Mesenchymal stem cell (in vitro differentiated cells and primary cell): ENCODE results near the gene WNT2.

Source experiments
- DNase-seq: peaks from one replicate; pipeline ENCODE4 v3.0.0-alpha.2; 2013
- H2AFZ ChIP-seq: one replicate; pipeline ENCODE4 v1.6.1; 2013; ENCODE audit warnings: low read depth, mild to moderate bottlenecking, control low read depth, inconsistent platforms, low read length, moderate library complexity
- H2AK5ac ChIP-seq: 2 replicates; pipeline ENCODE4 v1.6.1; 2013; ENCODE audit warnings: low read length, moderate library complexity, mild to moderate bottlenecking, inconsistent platforms; ENCODE audit not compliant: severe bottlenecking
- H2BK120ac ChIP-seq: one replicate; pipeline ENCODE4 v1.6.1; 2013; ENCODE audit warnings: low read depth, mild to moderate bottlenecking, inconsistent platforms, low read length, moderate library complexity
- H2BK12ac ChIP-seq, 2 experiments: one replicate each; pipeline ENCODE4 v1.6.1; 2013; ENCODE audit warnings: inconsistent platforms in 2 of 2, low read length in 2 of 2, mild to moderate bottlenecking in 2 of 2, moderate library complexity in 2 of 2, control low read depth in 1 of 2
- H2BK15ac ChIP-seq: one replicate; pipeline ENCODE4 v1.6.1; 2013; ENCODE audit warnings: mild to moderate bottlenecking, low read depth, inconsistent platforms; ENCODE audit not compliant: poor library complexity, severe bottlenecking
- H2BK5ac ChIP-seq: 2 replicates; pipeline ENCODE4 v1.6.1; 2013; ENCODE audit warnings: low read depth, mild to moderate bottlenecking, low read length, control low read depth, inconsistent platforms; ENCODE audit not compliant: poor library complexity, severe bottlenecking
- H3K14ac ChIP-seq, 2 experiments: one replicate each; pipeline ENCODE4 v1.6.1; 2013; ENCODE audit warnings: inconsistent platforms in 2 of 2, low read length in 2 of 2, control low read depth in 1 of 2, mild to moderate bottlenecking in 1 of 2, moderate library complexity in 1 of 2
- H3K18ac ChIP-seq, 2 experiments: one replicate each; pipeline ENCODE4 v1.6.1; 2013; ENCODE audit warnings: inconsistent platforms in 2 of 2, low read length in 2 of 2, control low read depth in 1 of 2, low read depth in 1 of 2, mild to moderate bottlenecking in 1 of 2
- H3K23ac ChIP-seq, 2 experiments: one replicate each; pipeline ENCODE4 v1.6.1; 2013; ENCODE audit warnings: inconsistent platforms in 2 of 2, low read length in 2 of 2, mild to moderate bottlenecking in 2 of 2, moderate library complexity in 2 of 2, control low read depth in 1 of 2
- H3K27ac ChIP-seq: 2 replicates; pipeline ENCODE4 v1.5.1; 2013; ENCODE audit warnings: mild to moderate bottlenecking, moderate library complexity, low read length, control low read depth, inconsistent platforms; ENCODE audit not compliant: poor library complexity, severe bottlenecking
- H3K27me3 ChIP-seq, 2 experiments: 2 replicates each; pipeline versions ENCODE4 v1.6.1 to v1.7.0; 2013; ENCODE audit warnings: low read length in 2 of 2, mild to moderate bottlenecking in 2 of 2, moderate library complexity in 2 of 2, control low read depth in 1 of 2, inconsistent platforms in 1 of 2; ENCODE audit not compliant: control insufficient read depth in 1 of 2, insufficient read depth in 1 of 2
- H3K36me3 ChIP-seq, 2 experiments: 2 replicates each; pipeline versions ENCODE4 v1.6.1 to v1.7.0; 2013; ENCODE audit warnings: low read length in 2 of 2, control low read depth in 1 of 2, inconsistent platforms in 1 of 2, low read depth in 1 of 2, mild to moderate bottlenecking in 1 of 2; ENCODE audit not compliant: insufficient read depth in 2 of 2, control insufficient read depth in 1 of 2
- H3K4ac ChIP-seq, 2 experiments: one replicate each; pipeline ENCODE4 v1.6.1; 2013; ENCODE audit warnings: inconsistent platforms in 2 of 2, low read length in 2 of 2, mild to moderate bottlenecking in 2 of 2, moderate library complexity in 2 of 2, control low read depth in 1 of 2, low read depth in 1 of 2
- H3K4me1 ChIP-seq: 2 replicates; pipeline ENCODE4 v1.6.1; 2013; ENCODE audit warnings: low read depth, low read length, control low read depth; ENCODE audit not compliant: control insufficient read depth, insufficient read depth
- H3K4me2 ChIP-seq: 2 replicates; pipeline ENCODE4 v1.6.1; 2013; ENCODE audit warnings: low read length, mild to moderate bottlenecking, inconsistent platforms; ENCODE audit not compliant: poor library complexity, severe bottlenecking
- H3K4me3 ChIP-seq, 2 experiments: 2 replicates each; pipeline versions ENCODE4 v1.5.1 to v1.7.0; 2013; ENCODE audit warnings: low read length in 2 of 2, mild to moderate bottlenecking in 2 of 2, control low read depth in 1 of 2, low read depth in 1 of 2; ENCODE audit not compliant: insufficient read depth in 1 of 2
- H3K79me1 ChIP-seq: replicated peaks from 2 replicates; pipeline ENCODE4 v1.6.1; 2013; ENCODE audit warnings: mild to moderate bottlenecking, control low read depth, low read length, inconsistent platforms; ENCODE audit not compliant: poor library complexity, severe bottlenecking
- H3K9ac ChIP-seq: 2 replicates; pipeline ENCODE4 v1.7.0; 2013; ENCODE audit warnings: mild to moderate bottlenecking, low read length, moderate library complexity
- H3K9me3 ChIP-seq: 2 replicates; pipeline ENCODE4 v1.7.0; 2013; ENCODE audit warnings: mild to moderate bottlenecking, low read length; ENCODE audit not compliant: control insufficient read depth
- H4K8ac ChIP-seq: one replicate; pipeline ENCODE4 v1.6.1; 2013; ENCODE audit warnings: inconsistent platforms, mild to moderate bottlenecking, low read length, moderate library complexity
- H4K91ac ChIP-seq: one replicate; pipeline ENCODE4 v1.6.1; 2013; ENCODE audit warnings: mild to moderate bottlenecking, low read length, inconsistent platforms
- WGBS: methylation state at CpG from one replicate; pipeline ENCODE4 v1.1.7; 2013; ENCODE audit warnings: mixed read lengths; 5-methylcytosine and 5-hydroxymethylcytosine counted together

The WNT2 gene

DNA sequence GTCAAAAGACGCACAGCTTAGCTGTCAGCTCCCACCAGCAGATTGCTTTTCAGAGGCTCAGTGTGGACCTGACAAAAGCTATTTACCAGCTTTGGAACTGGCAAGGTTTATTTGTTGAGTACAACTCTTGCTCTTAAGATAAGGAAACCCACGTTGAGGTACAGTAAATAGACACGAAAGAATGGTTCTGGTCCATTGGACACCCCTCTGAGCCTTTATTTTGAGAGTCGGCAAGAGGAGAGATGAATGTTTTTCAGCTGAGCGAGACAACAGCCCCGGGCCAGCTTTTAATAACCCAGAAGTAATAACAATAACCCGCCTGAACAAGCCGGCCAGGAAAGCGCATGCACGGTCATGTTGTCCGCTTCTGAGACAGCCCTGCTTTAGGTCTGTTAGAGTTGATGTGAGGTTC lies 49.0 kb downstream of the WNT2 start:
- Histone ChIP-seq H3K4ac (no peak overlapping the region), H2BK12ac (no peak overlapping the region), H3K27ac (no peak overlapping the region), H3K23ac (no peak overlapping the region), H3K9ac (no peak overlapping the region), H2BK5ac (no peak overlapping the region), H2AK5ac (no peak overlapping the region), H3K79me1 (no peaks in the 10 kb centered on the region), H3K9me3 (no peaks in the 10 kb centered on the region), H4K8ac (no peak overlapping the region), H3K4me2 (peak overlapping the region; percentile 18), H3K36me3 (no peaks in the 10 kb centered on the region), H2AFZ (no peak overlapping the region), H4K91ac (no peak overlapping the region), H3K14ac (no peak overlapping the region), H3K4me3 (no peak overlapping the region), H2BK120ac (no peak overlapping the region), H3K27me3 (no peaks in the 10 kb centered on the region), H2BK15ac (no peak overlapping the region), H3K18ac (no peak overlapping the region), H3K4me1 (peaks cover 3% of the 10 kb centered on the region)
- WGBS = 94% methylated on average over 11 of the region's 11 CpGs
- no peak for DNase-seq

DNA sequence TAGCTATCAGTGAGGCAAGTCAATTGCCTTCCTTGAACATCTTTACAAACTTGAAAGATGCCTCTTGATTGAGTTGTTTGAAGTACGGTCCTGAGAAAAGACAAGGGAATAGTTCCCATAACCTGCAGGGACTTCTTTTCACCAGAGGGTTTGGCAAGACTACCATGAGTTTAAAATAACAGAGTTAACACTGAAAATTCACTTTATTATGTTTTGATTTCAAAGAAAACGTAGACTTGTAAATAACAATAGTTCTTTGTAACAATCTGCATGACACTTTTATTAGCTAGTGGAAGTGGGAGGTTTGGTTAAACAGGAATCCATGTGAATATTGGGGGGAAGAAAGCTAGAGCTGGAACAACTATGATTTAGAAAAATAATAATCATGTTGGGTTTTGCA lies 49.5 kb downstream of the WNT2 start:
- no peak overlapping the region for H4K91ac ChIP-seq
- no peak overlapping the region for H2BK120ac ChIP-seq
- no peak overlapping the region for H2BK12ac ChIP-seq
- H3K4me1 ChIP-seq = peaks cover 3% of the 10 kb centered on the region
- no peak overlapping the region for H3K14ac ChIP-seq
- no peaks in the 10 kb centered on the region for H3K27me3 ChIP-seq
- H2BK15ac ChIP-seq = no peak overlapping the region
- H3K4me2 ChIP-seq = no peak overlapping the region
- DNase-seq = no peak
- H3K18ac ChIP-seq = no peak overlapping the region
- no peak overlapping the region for H3K27ac ChIP-seq
- no peak overlapping the region for H4K8ac ChIP-seq
- no peaks in the 10 kb centered on the region for H3K79me1 ChIP-seq
- no peak overlapping the region for H2AK5ac ChIP-seq
- H2AFZ ChIP-seq = no peak overlapping the region
- no peak overlapping the region for H3K23ac ChIP-seq
- 92% methylated on average over 2 of the region's 2 CpGs for WGBS
- H3K9me3 ChIP-seq = no peaks in the 10 kb centered on the region
- H2BK5ac ChIP-seq = no peak overlapping the region
- H3K4me3 ChIP-seq = no peak overlapping the region
- no peak overlapping the region for H3K9ac ChIP-seq
- H3K4ac ChIP-seq = no peak overlapping the region
- H3K36me3 ChIP-seq = no peaks in the 10 kb centered on the region

DNA sequence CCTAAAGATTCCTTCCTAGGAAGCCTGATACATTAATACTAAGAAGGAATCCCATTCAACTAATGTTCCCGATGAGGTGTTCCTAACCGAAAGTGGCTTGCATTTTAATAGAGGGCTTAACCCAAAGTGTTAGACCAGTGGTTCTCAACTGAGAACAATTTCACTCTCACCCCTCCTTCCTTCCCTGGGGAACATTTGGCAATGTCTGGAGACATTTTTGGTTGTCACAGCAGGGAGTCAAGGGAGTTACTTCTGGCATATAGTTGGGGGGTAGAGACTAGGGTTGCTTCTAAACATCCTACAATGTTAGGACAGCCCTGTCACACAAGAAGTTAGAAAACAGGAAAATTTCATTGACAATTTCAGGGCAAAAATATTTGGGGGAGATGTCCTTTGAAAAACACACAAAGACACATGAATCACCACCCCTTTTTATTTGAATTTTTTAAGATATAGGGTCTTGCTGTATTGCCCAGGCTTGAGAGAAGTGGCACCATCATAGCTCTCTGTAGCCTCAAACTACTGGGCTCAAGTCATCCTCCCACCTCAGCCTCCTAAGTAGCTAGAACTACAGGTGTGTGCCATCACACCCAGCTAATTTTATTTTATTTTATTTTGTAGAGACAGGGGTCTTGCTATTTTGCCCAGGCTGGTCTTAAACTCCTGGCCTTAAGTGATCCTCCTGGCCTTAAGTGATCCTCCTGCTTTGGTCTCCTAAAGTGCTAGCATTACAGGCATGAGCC lies 50.7 kb downstream of the WNT2 start:
- no peak for DNase-seq
- H2BK120ac ChIP-seq = no peak overlapping the region
- no peak overlapping the region for H2AFZ ChIP-seq
- H3K4ac ChIP-seq = no peak overlapping the region
- no peak overlapping the region for H4K8ac ChIP-seq
- H2BK15ac ChIP-seq = no peak overlapping the region
- peaks cover 3% of the 10 kb centered on the region for H3K4me1 ChIP-seq
- H3K4me3 ChIP-seq = no peak overlapping the region
- H2AK5ac ChIP-seq = no peak overlapping the region
- no peak overlapping the region for H3K14ac ChIP-seq
- H4K91ac ChIP-seq = no peak overlapping the region
- no peaks in the 10 kb centered on the region for H3K27me3 ChIP-seq
- no peaks in the 10 kb centered on the region for H3K9me3 ChIP-seq
- H2BK12ac ChIP-seq = no peak overlapping the region
- WGBS = 100% methylated on average over 2 of the region's 2 CpGs
- no peak overlapping the region for H3K18ac ChIP-seq
- no peak overlapping the region for H3K23ac ChIP-seq
- no peaks in the 10 kb centered on the region for H3K36me3 ChIP-seq
- no peak overlapping the region for H3K4me2 ChIP-seq
- no peak overlapping the region for H3K9ac ChIP-seq
- no peak overlapping the region for H2BK5ac ChIP-seq
- H3K27ac ChIP-seq = no peak overlapping the region
- H3K79me1 ChIP-seq = no peaks in the 10 kb centered on the region

- no peak for DNase-seq
- Histone ChIP-seq H3K4ac (no peak overlapping the region), H2BK12ac (peak overlapping the region in 1 of 2 experiments; percentile 3), H3K18ac (no peak overlapping the region), H3K9me3 (no peaks in the 10 kb centered on the region), H3K27me3 (no peaks in the 10 kb centered on the region), H2BK5ac (no peak overlapping the region), H3K4me3 (no peak overlapping the region), H3K27ac (no peak overlapping the region), H3K4me1 (peaks cover 3% of the 10 kb centered on the region), H3K36me3 (no peaks in the 10 kb centered on the region), H2AFZ (no peak overlapping the region), H3K9ac (no peak overlapping the region), H3K79me1 (no peaks in the 10 kb centered on the region), H2BK15ac (no peak overlapping the region), H2AK5ac (no peak overlapping the region), H3K14ac (no peak overlapping the region), H2BK120ac (no peak overlapping the region), H3K23ac (no peak overlapping the region), H3K4me2 (no peak overlapping the region), H4K8ac (no peak overlapping the region), H4K91ac (no peak overlapping the region)
- 94% methylated on average over 2 of the region's 3 CpGs for WGBS
Measured at GRCh38 chr7:117271566-117271965, 51.3 kb downstream of the WNT2 start.
